SK-N-SH (cell line): ENCODE measurements around the gene PPP2R5D.

ENCODE experiments used
- CTCF ChIP-seq: fragments of 200-600 bp; sonication (generic); IDR thresholded peaks from 2 replicates; pipeline ENCODE4 v1.6.1; 2017; ENCODE audit warnings: antibody characterized with exemption, mild to moderate bottlenecking, moderate library complexity
- EP300 ChIP-seq, 2 experiments: IDR thresholded peaks; 2 replicates each; pipeline versions ENCODE4 v1.4.0 to v1.6.1; 2012; ENCODE audit warnings: borderline replicate concordance in 1 of 2, low read depth in 1 of 2, low read length in 1 of 2
- IRF3 ChIP-seq: fragments of 150-350 bp; IDR thresholded peaks from 2 replicates; pipeline ENCODE4 v1.6.1; 2016; ENCODE audit warnings: mild to moderate bottlenecking, low read depth, low read length
- MXI1 ChIP-seq: IDR thresholded peaks from 2 replicates; pipeline ENCODE4 v1.6.1; 2012; ENCODE audit warnings: mild to moderate bottlenecking, low read depth, low read length, improper control_type of control experiment
- NFIC ChIP-seq: IDR thresholded peaks from 2 replicates; pipeline ENCODE4 v1.4.0; 2012; ENCODE audit warnings: borderline replicate concordance
- NRF1 ChIP-seq: IDR thresholded peaks from 2 replicates; pipeline ENCODE4 v1.6.1; 2012; ENCODE audit warnings: low read depth, mild to moderate bottlenecking, low read length
- POLR2AphosphoS5 ChIP-seq: IDR thresholded peaks from 2 replicates; pipeline ENCODE4 v1.6.1; 2012; ENCODE audit warnings: low read depth, low read length
- RAD21 ChIP-seq: IDR thresholded peaks from 2 replicates; pipeline ENCODE4 v1.6.1; 2012; ENCODE audit warnings: mild to moderate bottlenecking, low read length
- RCOR1 ChIP-seq: fragments of 150-350 bp; IDR thresholded peaks from 2 replicates; pipeline ENCODE4 v1.6.1; 2017; ENCODE audit warnings: antibody characterized with exemption, low read length
- REST ChIP-seq: IDR thresholded peaks from 2 replicates; pipeline ENCODE4 v1.6.1; 2012; ENCODE audit warnings: mild to moderate bottlenecking, low read depth, low read length, moderate library complexity
- RFX5 ChIP-seq: IDR thresholded peaks from 2 replicates; pipeline ENCODE4 v1.6.1; 2012; ENCODE audit warnings: mild to moderate bottlenecking, improper control_type of control experiment, low read length
- SIN3A ChIP-seq: IDR thresholded peaks from 2 replicates; pipeline ENCODE4 v1.6.1; 2012; ENCODE audit warnings: low read depth, mild to moderate bottlenecking, low read length, moderate library complexity, borderline replicate concordance
- TAF1 ChIP-seq: IDR thresholded peaks from 2 replicates; pipeline ENCODE4 v1.6.1; 2012; ENCODE audit warnings: low read depth, mild to moderate bottlenecking, low read length, moderate library complexity, borderline replicate concordance
- USF1 ChIP-seq: IDR thresholded peaks from 2 replicates; pipeline ENCODE4 v1.4.0; 2012; ENCODE audit warnings: low read depth, borderline replicate concordance

- TF ChIP-seq RAD21: no peak
- TF ChIP-seq IRF3: no peak
- TF ChIP-seq CTCF: no peak
- TF ChIP-seq EP300 (IDR thresholded peaks at IDR 0.05; ENCODE audit: borderline replicate concordance in 1 of 2, low read depth in 1 of 2, low read length in 1 of 2): no peak
- TF ChIP-seq REST: no peak
- no peak for TF ChIP-seq USF1
- TF ChIP-seq NFIC: no peak
- TF ChIP-seq SIN3A: no peak
- TF ChIP-seq TAF1: no peak
- TF ChIP-seq RCOR1: no peak
- no peak for TF ChIP-seq RFX5
- no peak for TF ChIP-seq POLR2AphosphoS5
- no peak for TF ChIP-seq MXI1
- no peak for TF ChIP-seq NRF1
Observed at GRCh38 chr6:43055966-43056365, 71.6 kb downstream of the PPP2R5D start.
